A673 (cell line): Measurements from ENCODE around the gene NBEA. TPM values are rescaled to one million over a fixed set of nuclear protein-coding genes. Genes with fewer than 3 reads are reported as not detected.
"Not testable (repeated sequence)": the region's sequence is repeated elsewhere in the genome, so short reads cannot be mapped to it uniquely, and the experiment has no call there.

Experiments
- BruUV-seq: library from RNA; stranded (reverse); fragments of 400-500 nt; replicated peaks from 2 replicates; lab custom pipeline; 2021; lab: Mats Ljungman, UMichigan
- CTCF ChIA-PET: fragments of 300-600 bp; sonication (Branson Sonifier 250); formaldehyde crosslinking; loops from one replicate; lab custom pipeline; 2022; ENCODE audit warnings: antibody characterized with exemption; lab: Charles Lee
- POLR2A ChIA-PET: fragments of 300-600 bp; sonication (Branson Sonifier 250); formaldehyde crosslinking; loops from one replicate; lab custom pipeline; 2022; ENCODE audit warnings: antibody characterized with exemption; ENCODE audit not compliant: low non-redundant PET; lab: Charles Lee
- DNase-seq: peaks from one replicate; pipeline ENCODE4 v3.0.0-alpha.2; 2015; ENCODE audit warnings: low spot score
- H3K27ac ChIP-seq: fragments of 200-600 bp; sonication (generic); 2 replicates; pipeline ENCODE4 v1.5.1; 2016; ENCODE audit warnings: mixed run types, low read depth, mild to moderate bottlenecking, mixed read lengths, antibody characterized with exemption, low read length; ENCODE audit not compliant: poor library complexity, severe bottlenecking
- H3K27me3 ChIP-seq: fragments of 200-600 bp; sonication (generic); replicated peaks from 2 replicates; pipeline ENCODE4 v1.6.1; 2017; ENCODE audit warnings: mixed run types, low read depth, mild to moderate bottlenecking, mixed read lengths, antibody characterized with exemption, low read length; ENCODE audit not compliant: insufficient read depth, poor library complexity
- H3K36me3 ChIP-seq: fragments of 200-600 bp; sonication (generic); 2 replicates; pipeline ENCODE4 v1.6.1; 2016; ENCODE audit warnings: mixed run types, mild to moderate bottlenecking, mixed read lengths, antibody characterized with exemption, low read length; ENCODE audit not compliant: insufficient read depth, poor library complexity, severe bottlenecking
- H3K4me1 ChIP-seq: fragments of 200-600 bp; sonication (generic); 2 replicates; pipeline ENCODE4 v1.6.1; 2017; ENCODE audit warnings: mixed run types, mild to moderate bottlenecking, mixed read lengths, antibody characterized with exemption, low read length; ENCODE audit not compliant: insufficient read depth, poor library complexity, severe bottlenecking
- H3K4me3 ChIP-seq: fragments of 200-600 bp; sonication (generic); 2 replicates; pipeline ENCODE4 v1.5.1; 2016; ENCODE audit warnings: low read depth, mixed run types, mild to moderate bottlenecking, mixed read lengths, low read length; ENCODE audit not compliant: poor library complexity, severe bottlenecking
- H3K9me3 ChIP-seq: fragments of 200-600 bp; sonication (generic); 2 replicates; pipeline ENCODE4 v1.6.1; 2016; ENCODE audit warnings: mixed run types, low read depth, mild to moderate bottlenecking, mixed read lengths, antibody characterized with exemption, low read length; ENCODE audit not compliant: poor library complexity, severe bottlenecking
- EZH2 ChIP-seq: fragments of 200-600 bp; sonication (generic); IDR thresholded peaks from 2 replicates; pipeline ENCODE4 v1.6.1; 2017; ENCODE audit warnings: borderline replicate concordance, low read depth, mild to moderate bottlenecking, mixed read lengths, antibody characterized with exemption, low read length; ENCODE audit not compliant: poor library complexity, severe bottlenecking
- intact Hi-C: fragments of 100-400 bp; cut with micrococcal nuclease; formaldehyde crosslinking; loops from one replicate; pipeline ENCODE4 v1.10.0; 2022; ENCODE audit not compliant: unreplicated experiment
- total RNA-seq: library from RNA; stranded (reverse); gene quantifications from 2 replicates; pipeline ENCODE4 v1.2.3, GENCODE V29; 2021
- TF ChIP-seq, protein P1 (sequence below): fragments of 300-800, 200-600 bp; sonication (generic); conservative IDR thresholded peaks from 2 replicates; pipeline ENCODE4 v1.5.1; 2017; ENCODE audit warnings: low read depth, mild to moderate bottlenecking, antibody characterized with exemption, low read length, moderate library complexity, mixed read lengths

The NBEA gene
- total RNA-seq, 1 experiment from 2014 or later, result 4.2 TPM

DNA sequence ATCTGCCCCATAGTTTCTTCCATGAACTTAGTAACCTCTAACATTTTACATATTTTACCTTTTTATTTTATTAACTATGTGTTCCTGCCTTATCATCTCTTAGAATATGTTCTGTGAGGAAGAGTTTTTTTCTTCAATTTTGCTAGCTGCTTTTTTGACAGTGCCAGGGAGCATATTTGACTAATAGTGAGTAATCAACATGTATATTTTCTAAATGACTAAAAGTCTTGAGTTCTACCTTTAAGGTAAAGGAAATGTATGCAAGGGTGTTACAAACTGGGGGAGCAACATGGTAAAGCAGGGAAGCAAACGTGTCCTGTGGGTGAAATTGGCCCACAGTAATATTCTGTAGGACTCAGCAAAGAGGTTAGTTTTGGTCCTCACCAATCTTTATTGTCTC is 165.5 kb downstream of the NBEA start:
- BruUV-seq, result no TSS peak
- intact Hi-C loops, result no loop called here
- ChIA-PET POLR2A (no interaction called here), CTCF (no interaction called here)
- Histone ChIP-seq H3K27ac (no peak overlapping the region), H3K4me1 (no peaks in the 10 kb centered on the region), H3K9me3 (no peaks in the 10 kb centered on the region), H3K36me3 (no peaks in the 10 kb centered on the region), H3K27me3 (no peaks in the 10 kb centered on the region), H3K4me3 (no peak overlapping the region)
- no peak for DNase-seq
- TF ChIP-seq, protein P1, sequence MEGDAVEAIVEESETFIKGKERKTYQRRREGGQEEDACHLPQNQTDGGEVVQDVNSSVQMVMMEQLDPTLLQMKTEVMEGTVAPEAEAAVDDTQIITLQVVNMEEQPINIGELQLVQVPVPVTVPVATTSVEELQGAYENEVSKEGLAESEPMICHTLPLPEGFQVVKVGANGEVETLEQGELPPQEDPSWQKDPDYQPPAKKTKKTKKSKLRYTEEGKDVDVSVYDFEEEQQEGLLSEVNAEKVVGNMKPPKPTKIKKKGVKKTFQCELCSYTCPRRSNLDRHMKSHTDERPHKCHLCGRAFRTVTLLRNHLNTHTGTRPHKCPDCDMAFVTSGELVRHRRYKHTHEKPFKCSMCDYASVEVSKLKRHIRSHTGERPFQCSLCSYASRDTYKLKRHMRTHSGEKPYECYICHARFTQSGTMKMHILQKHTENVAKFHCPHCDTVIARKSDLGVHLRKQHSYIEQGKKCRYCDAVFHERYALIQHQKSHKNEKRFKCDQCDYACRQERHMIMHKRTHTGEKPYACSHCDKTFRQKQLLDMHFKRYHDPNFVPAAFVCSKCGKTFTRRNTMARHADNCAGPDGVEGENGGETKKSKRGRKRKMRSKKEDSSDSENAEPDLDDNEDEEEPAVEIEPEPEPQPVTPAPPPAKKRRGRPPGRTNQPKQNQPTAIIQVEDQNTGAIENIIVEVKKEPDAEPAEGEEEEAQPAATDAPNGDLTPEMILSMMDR, result no peak
- TF ChIP-seq EZH2, result no peak

DNA sequence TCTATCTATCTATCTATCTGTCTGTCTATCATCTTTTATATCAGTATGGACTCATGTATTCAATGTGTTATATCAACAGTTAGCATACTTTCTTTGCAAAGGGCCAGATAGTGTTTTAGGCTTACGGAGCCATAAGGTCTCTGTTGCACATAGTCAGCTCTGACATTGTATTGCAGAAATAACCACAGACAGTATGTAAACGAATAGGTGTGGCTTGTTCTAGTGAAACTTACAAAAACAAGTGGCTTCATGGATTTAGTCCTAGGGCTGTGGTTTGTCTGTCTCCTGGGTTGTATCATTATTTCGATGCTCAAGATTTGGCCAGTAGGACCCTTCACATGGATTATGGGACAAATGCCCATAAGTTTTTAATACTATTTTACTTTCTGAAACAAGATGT is 171.5 kb downstream of the NBEA start:
- H3K9me3 ChIP-seq, CTCF ChIA-PET, POLR2A ChIA-PET, H3K4me3 ChIP-seq, DNase-seq, intact Hi-C loops, H3K27me3 ChIP-seq, H3K36me3 ChIP-seq, H3K27ac ChIP-seq, BruUV-seq, H3K4me1 ChIP-seq: not testable (repeated sequence)

DNA sequence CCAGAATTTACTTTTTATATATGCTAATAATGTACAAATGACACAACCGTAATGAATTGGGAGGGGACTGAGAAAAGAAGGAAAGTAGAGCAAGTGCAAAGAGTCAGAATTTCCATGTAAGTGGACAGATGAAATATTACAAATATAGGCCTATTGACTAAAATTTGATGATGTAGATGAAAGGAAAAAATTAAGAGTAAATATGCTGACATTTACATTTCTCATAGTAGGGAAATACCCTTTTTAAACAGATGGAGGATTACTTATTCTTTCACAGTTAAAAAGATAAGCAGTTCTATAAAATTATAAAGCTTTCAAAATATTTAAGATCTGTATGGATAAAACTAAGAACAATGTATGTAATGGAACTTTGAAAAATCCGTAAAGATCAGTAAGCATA is 185.4 kb downstream of the NBEA start:
- no peaks in the 10 kb centered on the region for H3K36me3 ChIP-seq
- BruUV-seq, result no TSS peak

DNA sequence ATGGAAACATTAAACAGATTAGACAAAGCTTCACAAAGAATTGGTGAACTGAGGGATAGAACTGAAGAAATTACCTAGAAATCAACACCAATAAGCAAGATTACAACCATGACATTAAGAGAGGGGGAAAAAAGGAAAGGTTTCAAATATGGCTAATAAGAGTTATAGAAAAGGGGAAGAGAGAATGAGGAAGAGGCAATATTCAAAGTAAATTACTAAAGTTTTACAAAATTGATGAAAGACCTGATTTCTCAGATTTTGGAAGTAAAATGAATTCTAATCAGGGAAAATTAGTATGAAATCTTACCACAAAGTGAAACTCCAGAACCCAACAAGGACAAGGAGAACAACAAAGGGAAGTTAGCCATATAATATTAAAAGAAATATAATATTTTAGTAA is 187.4 kb downstream of the NBEA start:
- TF ChIP-seq, protein P1, result no peak
- no peak for TF ChIP-seq EZH2
- no TSS peak for BruUV-seq
- intact Hi-C loops, result no loop called here
- H3K9me3 ChIP-seq, result no peaks in the 10 kb centered on the region
- H3K27ac ChIP-seq, result no peak overlapping the region
- DNase-seq, result no peak
- H3K4me1 ChIP-seq, result no peaks in the 10 kb centered on the region
- H3K36me3 ChIP-seq, result no peaks in the 10 kb centered on the region
- CTCF ChIA-PET, result no interaction called here
- H3K27me3 ChIP-seq, result no peaks in the 10 kb centered on the region
- H3K4me3 ChIP-seq, result no peak overlapping the region
- POLR2A ChIA-PET, result no interaction called here

More for the DNA sequence above, 185.4 kb downstream of the NBEA start:
- Histone ChIP-seq H3K27ac (no peak overlapping the region), H3K27me3 (no peaks in the 10 kb centered on the region), H3K4me1 (no peaks in the 10 kb centered on the region), H3K9me3 (no peaks in the 10 kb centered on the region), H3K4me3 (no peak overlapping the region)
- ChIA-PET CTCF (no interaction called here), POLR2A (no interaction called here)
- intact Hi-C loops, result no loop called here
- TF ChIP-seq, protein P1, result no peak
- TF ChIP-seq EZH2, result no peak
- DNase-seq, result no peak
